SK-N-SH (cell line): ENCODE measurements around the gene GGT5. TPM values are rescaled to one million over a fixed set of nuclear protein-coding genes. Genes with fewer than 3 reads are reported as not detected.

Experiments
- CTCF ChIA-PET: fragments of 300-600, 350-600 bp; formaldehyde crosslinking; extraction: SDS; loops from one replicate; lab custom pipeline; 2021; lab: Yijun Ruan, JAX
- POLR2A ChIA-PET: fragments of 350-600 bp; sonication (Branson Sonifier 250); formaldehyde crosslinking; extraction: SDS; loops from one replicate; lab custom pipeline; 2020; ENCODE audit warnings: antibody characterized with exemption, inconsistent platforms; lab: Yijun Ruan, JAX
- DNase-seq: peaks from one replicate; pipeline ENCODE4 v3.0.0; 2012
- H2AFZ ChIP-seq: fragments of 200-600 bp; sonication (generic); 2 replicates; pipeline ENCODE4 v1.8.1; 2016; ENCODE audit warnings: antibody characterized with exemption, mild to moderate bottlenecking, low read depth
- H3F3A ChIP-seq: fragments of 200-600 bp; sonication (generic); replicated peaks from 2 replicates; pipeline ENCODE3; 2016; ENCODE audit warnings: antibody characterized with exemption, mild to moderate bottlenecking; ENCODE audit not compliant: insufficient read depth
- H3K27ac ChIP-seq, 2 experiments: fragments of 200-500 bp in 1 of 2; fragments of 200-600 bp in 1 of 2; sonication (Bioruptor generic) in 1 of 2; sonication (generic), shearing (Covaris generic) in 1 of 2; 2 replicates each; pipeline versions ENCODE4 v1.5.1 to v1.6.1; 2014 to 2016; ENCODE audit warnings: low read depth in 2 of 2, inconsistent platforms in 1 of 2, low read length in 1 of 2, mild to moderate bottlenecking in 1 of 2, mixed read lengths in 1 of 2
- H3K27me3 ChIP-seq: fragments of 200-600 bp; sonication (generic), shearing (Covaris generic); 2 replicates; pipeline ENCODE4 v1.6.1; 2016; ENCODE audit warnings: mixed run types; ENCODE audit not compliant: insufficient read depth
- H3K36me3 ChIP-seq, 2 experiments: fragments of 200-500 bp in 1 of 2; fragments of 200-600 bp in 1 of 2; sonication (Bioruptor generic) in 1 of 2; sonication (generic) in 1 of 2; replicated peaks in 1 of 2; 2 replicates each; pipeline versions ENCODE3 to v1.5.1; 2014 to 2016; ENCODE audit warnings: low read length in 1 of 2, mild to moderate bottlenecking in 1 of 2; ENCODE audit not compliant: insufficient read depth in 2 of 2, control insufficient read depth in 1 of 2
- H3K4me1 ChIP-seq, 2 experiments: fragments of 200-500 bp in 1 of 2; fragments of 200-600 bp in 1 of 2; sonication (Bioruptor generic) in 1 of 2; sonication (generic), shearing (Covaris generic) in 1 of 2; 2 replicates each; pipeline versions ENCODE4 v1.5.1 to v1.6.1; 2014 to 2016; ENCODE audit warnings: low read depth in 1 of 2, low read length in 1 of 2, mixed run types in 1 of 2; ENCODE audit not compliant: insufficient read depth in 2 of 2, control insufficient read depth in 1 of 2
- H3K4me2 ChIP-seq: fragments of 200-600 bp; sonication (generic), shearing (Covaris generic); 2 replicates; pipeline ENCODE4 v1.6.1; 2017; ENCODE audit warnings: mixed run types
- H3K4me3 ChIP-seq, 2 experiments: fragments of 200-500 bp in 1 of 2; fragments of 200-600 bp in 1 of 2; sonication (Bioruptor generic) in 1 of 2; sonication (generic), shearing (Covaris generic) in 1 of 2; 2 replicates each; pipeline versions ENCODE4 v1.5.1 to v1.8.1; 2014 to 2016; ENCODE audit warnings: low read depth in 2 of 2, inconsistent platforms in 1 of 2, low read length in 1 of 2, mild to moderate bottlenecking in 1 of 2, mixed read lengths in 1 of 2, moderate library complexity in 1 of 2
- H3K79me2 ChIP-seq: fragments of 200-600 bp; sonication (generic); 2 replicates; pipeline ENCODE4 v1.8.1; 2017; ENCODE audit warnings: mild to moderate bottlenecking; ENCODE audit not compliant: insufficient read depth
- H3K9ac ChIP-seq: fragments of 200-600 bp; sonication (generic); 2 replicates; pipeline ENCODE4 v1.6.1; 2017; ENCODE audit warnings: mixed run types
- H3K9me2 ChIP-seq: fragments of 200-600 bp; sonication (generic); 2 replicates; pipeline ENCODE4 v1.6.1; 2017; ENCODE audit warnings: mixed run types
- H3K9me3 ChIP-seq: fragments of 200-600 bp; sonication (generic); 2 replicates; pipeline ENCODE4 v1.6.1; 2017; ENCODE audit warnings: mixed run types, mild to moderate bottlenecking, moderate library complexity
- H4K20me1 ChIP-seq: fragments of 200-600 bp; sonication (generic); 2 replicates; pipeline ENCODE4 v1.6.1; 2017; ENCODE audit warnings: mild to moderate bottlenecking, mixed run types; ENCODE audit not compliant: insufficient read depth
- CTCF ChIP-seq: fragments of 200-600 bp; sonication (generic); IDR thresholded peaks from 2 replicates; pipeline ENCODE4 v1.6.1; 2017; ENCODE audit warnings: antibody characterized with exemption, mild to moderate bottlenecking, moderate library complexity
- ELF1 ChIP-seq: IDR thresholded peaks from 2 replicates; pipeline ENCODE4 v1.4.0; 2012
- EZH2phosphoT487 ChIP-seq: fragments of 200-600 bp; sonication (generic); IDR thresholded peaks from 2 replicates; pipeline ENCODE4 v1.6.1; 2017; ENCODE audit warnings: low read depth, mixed run types, mild to moderate bottlenecking, antibody characterized with exemption, moderate library complexity, borderline replicate concordance
- FOSL2 ChIP-seq: IDR thresholded peaks from 2 replicates; pipeline ENCODE4 v1.4.0; 2012; ENCODE audit warnings: low read depth, mild to moderate bottlenecking, moderate library complexity, borderline replicate concordance
- FOXJ3 ChIP-seq: sonication (generic); formaldehyde crosslinking; IDR thresholded peaks from 2 replicates; pipeline ENCODE4 v1.5.1; 2020; ENCODE audit warnings: mild to moderate bottlenecking, missing genetic modification reagents
- FOXM1 ChIP-seq: IDR thresholded peaks from 2 replicates; pipeline ENCODE4 v1.4.0; 2012; ENCODE audit warnings: low read depth, mild to moderate bottlenecking
- GABPA ChIP-seq: IDR thresholded peaks from 2 replicates; pipeline ENCODE4 v1.4.0; 2012; ENCODE audit warnings: low read depth, mild to moderate bottlenecking
- IRF3 ChIP-seq: fragments of 150-350 bp; IDR thresholded peaks from 2 replicates; pipeline ENCODE4 v1.6.1; 2016; ENCODE audit warnings: mild to moderate bottlenecking, low read depth, low read length
- JUND ChIP-seq: IDR thresholded peaks from 2 replicates; pipeline ENCODE4 v1.4.0; 2012
- MAX ChIP-seq: IDR thresholded peaks from 2 replicates; pipeline ENCODE4 v1.4.0; 2012; ENCODE audit warnings: low read depth
- MXI1 ChIP-seq: IDR thresholded peaks from 2 replicates; pipeline ENCODE4 v1.6.1; 2012; ENCODE audit warnings: mild to moderate bottlenecking, low read depth, low read length, improper control_type of control experiment
- NFIC ChIP-seq: IDR thresholded peaks from 2 replicates; pipeline ENCODE4 v1.4.0; 2012; ENCODE audit warnings: borderline replicate concordance
- NRF1 ChIP-seq: IDR thresholded peaks from 2 replicates; pipeline ENCODE4 v1.6.1; 2012; ENCODE audit warnings: low read depth, mild to moderate bottlenecking, low read length
- POLR2AphosphoS5 ChIP-seq: IDR thresholded peaks from 2 replicates; pipeline ENCODE4 v1.6.1; 2012; ENCODE audit warnings: low read depth, low read length
- RAD21 ChIP-seq: IDR thresholded peaks from 2 replicates; pipeline ENCODE4 v1.6.1; 2012; ENCODE audit warnings: mild to moderate bottlenecking, low read length
- RCOR1 ChIP-seq: fragments of 150-350 bp; IDR thresholded peaks from 2 replicates; pipeline ENCODE4 v1.6.1; 2017; ENCODE audit warnings: antibody characterized with exemption, low read length
- REST ChIP-seq: IDR thresholded peaks from 2 replicates; pipeline ENCODE4 v1.6.1; 2012; ENCODE audit warnings: mild to moderate bottlenecking, low read depth, low read length, moderate library complexity
- RFX5 ChIP-seq: IDR thresholded peaks from 2 replicates; pipeline ENCODE4 v1.6.1; 2012; ENCODE audit warnings: mild to moderate bottlenecking, improper control_type of control experiment, low read length
- SIN3A ChIP-seq: IDR thresholded peaks from 2 replicates; pipeline ENCODE4 v1.6.1; 2012; ENCODE audit warnings: low read depth, mild to moderate bottlenecking, low read length, moderate library complexity, borderline replicate concordance
- SMC3 ChIP-seq: IDR thresholded peaks from 2 replicates; pipeline ENCODE4 v1.6.1; 2012; ENCODE audit warnings: low read depth, low read length, improper control_type of control experiment
- TCF12 ChIP-seq: IDR thresholded peaks from 2 replicates; pipeline ENCODE4 v1.4.0; 2012
- TEAD4 ChIP-seq: IDR thresholded peaks from 2 replicates; pipeline ENCODE4 v1.4.0; 2012; ENCODE audit warnings: mild to moderate bottlenecking, borderline replicate concordance; ENCODE audit not compliant: insufficient read depth
- USF1 ChIP-seq: IDR thresholded peaks from 2 replicates; pipeline ENCODE4 v1.4.0; 2012; ENCODE audit warnings: low read depth, borderline replicate concordance
- YY1 ChIP-seq: IDR thresholded peaks from 2 replicates; pipeline ENCODE4 v1.4.0; 2012; ENCODE audit warnings: low read depth, mild to moderate bottlenecking
- ZBTB33 ChIP-seq: IDR thresholded peaks from 2 replicates; pipeline ENCODE4 v1.4.0; 2012; ENCODE audit warnings: low read depth, borderline replicate concordance
- WGBS: methylation state at CpG from one replicate; pipeline ENCODE4 v1.1.6; 2017; ENCODE audit warnings: low lambda C conversion rate; 5-methylcytosine and 5-hydroxymethylcytosine counted together
- polyA plus RNA-seq, 3 experiments: library from polyadenylated mRNA; depleted of rRNA; stranded (reverse); fragments of >200 nt; gene quantifications; 2 replicates each; pipeline ENCODE4 v1.2.3, GENCODE V29; 2012

Gene GGT5
- polyA plus RNA-seq, 1 of the 3 experiments (the other 2 are of a cell fraction): 4.6 TPM

- Histone ChIP-seq H3K9ac (peak overlapping the region; percentile 48; the same call in 1 of the 2 replicates), H3K9me3 (no peaks in the 10 kb centered on the region), H3F3A (peaks cover 50% of the 10 kb centered on the region), H3K4me3 (peak overlapping the region in 1 of 2 experiments; percentile 31; a peak in 2 of 4 replicates), H2AFZ (no peak overlapping the region), H3K27me3 (no peaks in the 10 kb centered on the region), H3K9me2 (no peaks in the 10 kb centered on the region), H3K4me1 (peaks cover 38 to 51% of the 10 kb centered on the region in 2 experiments), H3K36me3 (no peaks in the 10 kb centered on the region), H3K27ac (peak overlapping the region; percentile 87 to 91), H3K4me2 (peak overlapping the region; percentile 73), H3K79me2 (peaks cover 81% of the 10 kb centered on the region), H4K20me1 (no peaks in the 10 kb centered on the region; the same call in 1 of the 2 replicates)
- WGBS: 5% methylated on average over 4 of the region's 4 CpGs
- POLR2A ChIA-PET: no interaction called here
- DNase-seq: no peak
- CTCF ChIA-PET: interaction anchor here (1.3 kb wide), 1 partner anchor 33 kb away, joined by 3 read pairs; no protein-coding TSS in a partner anchor
- TF ChIP-seq CTCF (no peak), FOSL2 (peak; percentile 57; the same call in 1 of the 2 replicates), YY1 (no peak), RAD21 (no peak), JUND (peak; percentile 67), MAX (no peak), REST (no peak), ELF1 (no peak), ZBTB33 (no peak; the same call in 1 of the 2 replicates), SMC3 (no peak), RFX5 (no peak), GABPA (no peak), FOXJ3 (CRISPR knock-in tag) (no peak), TEAD4 (peak; percentile 91; the same call in 1 of the 2 replicates), NRF1 (no peak), POLR2AphosphoS5 (peak; percentile 51; the same call in 1 of the 2 replicates), TCF12 (peak; percentile 85), SIN3A (no peak), USF1 (no peak), RCOR1 (no peak), NFIC (peak; percentile 87), FOXM1 (peak; percentile 87), EZH2phosphoT487 (no peak), MXI1 (no peak), IRF3 (no peak)
Observed at GRCh38 chr22:24289114-24289513, 44.2 kb upstream of the GGT5 start.
